ENCODE data around the gene CATSPER2.
"Not testable (repeated sequence)": the region's sequence is repeated elsewhere in the genome, so short reads cannot be mapped to it uniquely, and the experiment has no call there.

The CATSPER2 gene

DNA sequence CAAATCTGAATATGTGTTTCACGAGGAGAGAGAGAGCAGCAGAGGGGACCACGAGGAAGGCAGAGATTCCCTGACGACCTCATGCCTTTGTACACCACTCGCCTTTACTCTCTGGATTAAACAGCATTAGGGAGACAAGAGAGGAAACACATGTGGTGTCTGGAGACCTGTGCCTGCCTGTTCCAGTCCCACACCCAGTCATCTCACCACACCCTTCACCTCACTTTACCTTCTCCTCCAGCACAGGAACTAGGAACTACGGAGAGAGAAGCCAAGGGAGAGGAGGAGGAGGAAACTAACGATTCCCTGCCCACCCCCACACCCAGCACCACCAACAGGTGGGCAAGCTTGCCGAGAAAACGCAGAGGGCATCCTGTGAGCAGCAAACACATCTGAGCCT is 55.8 kb downstream of the CATSPER2 start:
- not testable (repeated sequence) for DNase-seq

DNA sequence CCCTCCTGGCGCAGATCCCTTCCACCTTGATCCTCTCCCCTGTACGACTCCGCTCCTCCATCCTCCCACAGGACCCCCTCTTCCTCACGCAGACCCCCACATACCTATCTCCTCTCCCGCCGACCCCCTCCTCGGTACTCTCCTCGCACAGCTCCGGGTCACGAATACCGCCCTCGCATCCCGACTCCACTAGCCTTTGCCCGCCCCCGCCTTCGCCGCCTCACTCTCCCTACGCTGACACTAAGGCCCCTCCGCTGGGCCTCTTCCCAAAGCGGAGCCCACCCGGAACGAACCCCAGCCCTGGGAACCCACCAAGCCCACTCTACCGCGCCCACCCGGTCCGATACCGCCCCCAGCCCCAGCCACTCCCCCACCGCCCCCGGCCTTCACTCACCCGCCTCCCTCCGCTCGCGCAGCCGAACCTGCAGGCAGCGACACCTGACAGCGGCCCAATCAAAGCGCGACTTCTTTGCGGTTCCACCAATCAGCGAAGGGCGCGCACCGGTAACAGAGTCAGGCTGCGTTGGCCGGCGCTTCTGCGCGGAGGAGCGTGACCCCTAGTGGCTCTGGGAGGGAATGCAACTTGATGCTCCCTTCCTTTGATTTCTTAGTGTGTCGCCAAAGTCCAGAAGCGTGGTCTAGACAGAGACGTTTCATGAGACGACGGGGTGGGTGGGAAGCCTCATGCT is 58.7 kb downstream of the CATSPER2 start, which contains the start of gene PPIP5K1:
Gene PPIP5K1 (minus strand): TSS at position 431 of the 689 bp plus-strand sequence. CDS start 5,704 bp downstream, outside the sequence.
- DNase-seq: not testable (repeated sequence)
